Smooth muscle cell (in vitro differentiated cells): ENCODE results near the gene SLC35F3. TPM values are rescaled to one million over a fixed set of nuclear protein-coding genes. Genes with fewer than 3 reads are reported as not detected.

Experiments used
- DNase-seq: peaks from one replicate; lab custom pipeline; 2025; ENCODE audit not compliant: unreplicated experiment; lab: John Stamatoyannopoulos, UW
- H2AFZ ChIP-seq: fragments of 200-600 bp; sonication (generic); 2 replicates; pipeline ENCODE4 v1.6.0; 2016; ENCODE audit warnings: antibody characterized with exemption, low read depth, mild to moderate bottlenecking
- H3F3A ChIP-seq: fragments of 200-600 bp; sonication (generic); 2 replicates; pipeline ENCODE4 v1.6.0; 2017; ENCODE audit warnings: antibody characterized with exemption, low read depth
- H3K27ac ChIP-seq: fragments of 200-600 bp; sonication (generic); 2 replicates; pipeline ENCODE4 v1.5.1; 2016; ENCODE audit warnings: low read depth, mild to moderate bottlenecking
- H3K27me3 ChIP-seq: fragments of 200-600 bp; sonication (generic); 2 replicates; pipeline ENCODE4 v1.6.1; 2016; ENCODE audit warnings: low read depth, mild to moderate bottlenecking
- H3K36me3 ChIP-seq: fragments of 200-600 bp; sonication (generic); 2 replicates; pipeline ENCODE4 v1.5.1; 2016; ENCODE audit warnings: low read depth
- H3K4me1 ChIP-seq: fragments of 200-600 bp; sonication (generic); 2 replicates; pipeline ENCODE4 v1.5.1; 2016; ENCODE audit warnings: low read depth
- H3K4me2 ChIP-seq: fragments of 200-600 bp; sonication (generic); 2 replicates; pipeline ENCODE4 v1.6.0; 2016; ENCODE audit warnings: mild to moderate bottlenecking
- H3K4me3 ChIP-seq: fragments of 200-600 bp; sonication (generic); 2 replicates; pipeline ENCODE4 v1.5.1; 2016; ENCODE audit warnings: mild to moderate bottlenecking
- H3K79me2 ChIP-seq: fragments of 200-600 bp; sonication (generic); 2 replicates; pipeline ENCODE4 v1.6.0; 2016; ENCODE audit warnings: low read depth, mild to moderate bottlenecking
- H3K9ac ChIP-seq: fragments of 200-600 bp; sonication (generic); 2 replicates; pipeline ENCODE4 v1.6.0; 2016; ENCODE audit warnings: low read depth
- H3K9me3 ChIP-seq: fragments of 200-600 bp; sonication (generic); replicated peaks from 2 replicates; pipeline ENCODE4 v1.5.1; 2016; ENCODE audit warnings: low read depth
- H4K20me1 ChIP-seq: fragments of 200-600 bp; sonication (generic); 2 replicates; pipeline ENCODE4 v1.6.0; 2016; ENCODE audit warnings: low read depth
- WGBS: methylation state at CpG from one replicate; pipeline ENCODE4 v1.1.7; 2016; ENCODE audit warnings: low lambda C conversion rate; 5-methylcytosine and 5-hydroxymethylcytosine counted together
- polyA plus RNA-seq: library from polyadenylated mRNA; unstranded; fragments of >200 nt; fragmentation: Nextera tagmentation; extraction: Ambion mirVana; gene quantifications from 2 replicates; pipeline ENCODE4 v1.2.1, GENCODE V29; 2016
- total RNA-seq: library from RNA; depleted of rRNA; stranded (reverse); fragments of >200 nt; gene quantifications from 2 replicates; pipeline ENCODE4 v1.2.3, GENCODE V29; 2014
- TF ChIP-seq, protein P1 (sequence below): fragments of 200-600 bp; sonication (generic); IDR thresholded peaks from 2 replicates; pipeline ENCODE4 v1.5.1; 2017; ENCODE audit warnings: borderline replicate concordance, mild to moderate bottlenecking, antibody characterized with exemption; ENCODE audit not compliant: insufficient read depth, poor library complexity, severe bottlenecking

The SLC35F3 gene
- total and polyA plus RNA-seq, 2 experiments from 2014 or later = 0.31 to 0.66 TPM

GRCh38 chr1:234231893-234232276 is 327.4 kb downstream of the SLC35F3 start:
- Histone ChIP-seq H3F3A (no peaks in the 10 kb centered on the region), H2AFZ (no peak overlapping the region), H3K27ac (no peak overlapping the region), H3K79me2 (no peaks in the 10 kb centered on the region), H3K4me3 (no peak overlapping the region), H3K4me2 (no peak overlapping the region), H4K20me1 (no peaks in the 10 kb centered on the region), H3K9me3 (no peaks in the 10 kb centered on the region), H3K9ac (no peak overlapping the region), H3K27me3 (peaks cover 58% of the 10 kb centered on the region), H3K36me3 (no peaks in the 10 kb centered on the region), H3K4me1 (peaks cover 10% of the 10 kb centered on the region)
- no peak for DNase-seq
- TF ChIP-seq, protein P1, sequence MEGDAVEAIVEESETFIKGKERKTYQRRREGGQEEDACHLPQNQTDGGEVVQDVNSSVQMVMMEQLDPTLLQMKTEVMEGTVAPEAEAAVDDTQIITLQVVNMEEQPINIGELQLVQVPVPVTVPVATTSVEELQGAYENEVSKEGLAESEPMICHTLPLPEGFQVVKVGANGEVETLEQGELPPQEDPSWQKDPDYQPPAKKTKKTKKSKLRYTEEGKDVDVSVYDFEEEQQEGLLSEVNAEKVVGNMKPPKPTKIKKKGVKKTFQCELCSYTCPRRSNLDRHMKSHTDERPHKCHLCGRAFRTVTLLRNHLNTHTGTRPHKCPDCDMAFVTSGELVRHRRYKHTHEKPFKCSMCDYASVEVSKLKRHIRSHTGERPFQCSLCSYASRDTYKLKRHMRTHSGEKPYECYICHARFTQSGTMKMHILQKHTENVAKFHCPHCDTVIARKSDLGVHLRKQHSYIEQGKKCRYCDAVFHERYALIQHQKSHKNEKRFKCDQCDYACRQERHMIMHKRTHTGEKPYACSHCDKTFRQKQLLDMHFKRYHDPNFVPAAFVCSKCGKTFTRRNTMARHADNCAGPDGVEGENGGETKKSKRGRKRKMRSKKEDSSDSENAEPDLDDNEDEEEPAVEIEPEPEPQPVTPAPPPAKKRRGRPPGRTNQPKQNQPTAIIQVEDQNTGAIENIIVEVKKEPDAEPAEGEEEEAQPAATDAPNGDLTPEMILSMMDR = no peak
- 91% methylated on average over 13 of the region's 13 CpGs for WGBS

- H3K4me3 ChIP-seq = no peak overlapping the region
- TF ChIP-seq, protein P1 = no peak
- H3K79me2 ChIP-seq = no peaks in the 10 kb centered on the region
- H2AFZ ChIP-seq = no peak overlapping the region
- H4K20me1 ChIP-seq = no peaks in the 10 kb centered on the region
- H3K4me1 ChIP-seq = peaks cover 10% of the 10 kb centered on the region
- WGBS = 71% methylated on average over 6 of the region's 6 CpGs
- H3K9ac ChIP-seq = no peak overlapping the region
- no peak for DNase-seq
- H3K27me3 ChIP-seq = peaks cover 49% of the 10 kb centered on the region
- no peak overlapping the region for H3K27ac ChIP-seq
- no peaks in the 10 kb centered on the region for H3K9me3 ChIP-seq
- H3K4me2 ChIP-seq = no peak overlapping the region
- no peaks in the 10 kb centered on the region for H3F3A ChIP-seq
- H3K36me3 ChIP-seq = no peaks in the 10 kb centered on the region
Observed at GRCh38 chr1:234234199-234234598, 329.7 kb downstream of the SLC35F3 start.

GRCh38 chr1:234235434-234235881 is 331.0 kb downstream of the SLC35F3 start:
- Histone ChIP-seq H3K79me2 (no peaks in the 10 kb centered on the region), H3K27me3 (peaks cover 43% of the 10 kb centered on the region), H4K20me1 (no peaks in the 10 kb centered on the region), H3K9me3 (no peaks in the 10 kb centered on the region), H3K9ac (no peak overlapping the region), H3K4me1 (peaks cover under 1% of the 10 kb centered on the region), H3F3A (no peaks in the 10 kb centered on the region), H3K27ac (no peak overlapping the region), H2AFZ (no peak overlapping the region), H3K4me2 (no peak overlapping the region), H3K36me3 (no peaks in the 10 kb centered on the region), H3K4me3 (no peak overlapping the region)
- TF ChIP-seq, protein P1 = no peak
- 92% methylated on average over 4 of the region's 4 CpGs for WGBS
- DNase-seq = no peak

DNA sequence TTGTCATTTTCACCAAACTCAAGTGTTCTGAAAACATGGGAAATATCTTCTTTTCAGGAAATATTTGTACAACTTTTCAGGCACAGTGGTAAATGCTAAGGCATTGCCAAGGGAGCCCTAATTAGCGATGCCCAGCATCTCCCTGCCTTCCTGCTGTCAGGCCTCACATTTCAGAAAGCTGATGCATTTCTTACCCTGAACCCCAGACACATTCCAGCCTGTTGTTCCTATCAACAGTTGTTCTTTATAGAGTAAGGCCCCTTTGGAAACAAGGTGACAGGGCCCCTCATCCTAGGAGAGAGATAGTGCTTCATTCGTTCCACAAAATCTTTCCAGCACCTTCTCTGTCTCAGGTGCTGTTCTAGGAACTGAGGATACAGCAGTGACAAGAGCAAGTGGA is 332.9 kb downstream of the SLC35F3 start:
- H3K9me3 ChIP-seq = no peaks in the 10 kb centered on the region
- H3K27ac ChIP-seq = no peak overlapping the region
- H3K4me1 ChIP-seq = no peaks in the 10 kb centered on the region
- H3K36me3 ChIP-seq = no peaks in the 10 kb centered on the region
- H2AFZ ChIP-seq = no peak overlapping the region
- peaks cover 43% of the 10 kb centered on the region for H3K27me3 ChIP-seq
- WGBS = 89% methylated on average over 2 of the region's 2 CpGs
- H4K20me1 ChIP-seq = no peaks in the 10 kb centered on the region
- TF ChIP-seq, protein P1 = no peak
- no peak for DNase-seq
- H3K9ac ChIP-seq = no peak overlapping the region
- no peak overlapping the region for H3K4me2 ChIP-seq
- no peaks in the 10 kb centered on the region for H3F3A ChIP-seq
- H3K79me2 ChIP-seq = no peaks in the 10 kb centered on the region
- no peak overlapping the region for H3K4me3 ChIP-seq
